HG02970 (cell line): ENCODE data around the gene EML6.
"Not testable (repeated sequence)": the region's sequence is repeated elsewhere in the genome, so short reads cannot be mapped to it uniquely, and the experiment has no call there.

ENCODE experiments used
- ATAC-seq: cut with Tn5 transposase; IDR thresholded peaks from one replicate; pipeline ENCODE4 v1.9.1; 2021; ENCODE audit warnings: mild to moderate bottlenecking, moderate library complexity, moderate number of reproducible peaks; ENCODE audit not compliant: unreplicated experiment, low FRiP score

The EML6 gene

DNA sequence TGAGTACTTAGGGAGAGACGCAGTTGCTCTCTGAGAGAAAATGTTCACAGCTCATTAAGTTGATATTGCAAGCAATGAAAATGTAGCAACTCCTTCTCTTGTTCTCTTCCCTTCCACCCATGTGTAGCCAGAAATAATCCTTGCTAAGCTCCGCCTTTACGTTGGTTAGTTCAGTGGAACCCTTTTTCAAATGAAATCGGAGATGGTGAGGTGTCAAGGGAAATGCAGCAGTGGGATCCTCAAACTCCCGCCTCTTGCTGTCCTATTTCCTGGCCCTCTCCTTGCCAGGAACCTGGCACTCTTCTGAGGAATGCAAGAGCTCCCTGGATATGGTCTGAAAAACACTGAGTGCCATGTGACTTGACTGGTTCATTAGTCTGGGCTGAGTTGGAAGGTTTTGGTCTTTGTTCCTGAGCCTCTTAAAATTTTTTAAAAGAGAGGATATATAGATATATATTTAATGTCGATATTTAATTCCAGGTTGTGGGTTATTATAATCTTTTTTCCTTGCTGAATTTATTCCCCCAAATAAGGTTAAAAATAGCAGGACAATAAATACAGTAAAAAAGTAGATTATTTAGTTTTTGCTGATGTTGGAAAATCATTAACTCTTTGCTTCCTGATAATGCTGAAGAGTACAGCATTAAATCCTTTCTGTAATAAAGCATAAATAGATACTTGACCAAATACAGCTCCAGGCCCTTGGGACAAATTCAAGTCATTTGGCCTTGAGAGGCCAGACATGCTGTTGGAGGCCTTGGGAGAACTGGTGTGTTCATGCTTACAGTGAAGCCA, 116.2 kb downstream of the EML6 start:
- ATAC-seq, result no peak

- no peak for ATAC-seq
These were observed 117.4 kb downstream of the EML6 start for GRCh38 chr2:54840559-54841468.

DNA sequence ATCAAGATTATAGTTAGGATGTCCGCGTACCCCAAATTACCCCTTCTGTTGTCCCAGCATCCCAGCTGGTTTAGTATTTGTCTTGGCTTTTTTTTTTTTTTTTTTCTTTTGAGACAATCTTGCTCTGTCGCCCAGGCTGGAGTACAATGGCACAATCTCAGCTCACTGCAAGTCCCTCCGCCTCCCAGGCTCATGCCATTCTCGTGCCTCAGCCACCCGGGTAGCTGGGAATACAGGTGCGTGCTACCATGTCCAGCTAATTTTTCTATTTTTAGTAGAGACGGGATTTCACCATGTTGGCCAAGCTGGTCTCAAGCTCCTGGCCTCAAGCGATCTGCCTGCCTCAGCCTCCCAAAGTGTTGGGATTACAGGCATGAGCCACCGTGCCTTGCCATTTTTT, 118.0 kb downstream of the EML6 start:
- ATAC-seq, result not testable (repeated sequence)

DNA sequence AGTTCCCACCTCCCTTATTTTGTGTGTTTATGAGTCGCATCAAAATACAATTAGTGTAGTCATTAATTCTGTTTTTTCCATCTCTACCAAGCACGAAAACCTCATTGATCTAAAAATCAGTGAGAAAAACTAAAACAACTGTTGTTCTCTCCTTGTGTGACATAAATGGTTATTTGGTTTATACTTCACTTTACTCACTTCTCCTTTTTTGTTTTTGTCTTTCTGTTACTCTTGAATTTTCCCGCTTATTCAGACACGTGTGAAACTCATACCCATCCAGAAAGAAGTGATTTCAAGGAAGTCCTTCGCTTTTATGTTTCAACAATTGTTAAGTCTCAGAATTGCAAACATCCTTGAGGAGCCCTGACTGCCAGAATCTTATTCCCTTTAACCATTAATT, 121.6 kb downstream of the EML6 start:
- ATAC-seq, result no peak

DNA sequence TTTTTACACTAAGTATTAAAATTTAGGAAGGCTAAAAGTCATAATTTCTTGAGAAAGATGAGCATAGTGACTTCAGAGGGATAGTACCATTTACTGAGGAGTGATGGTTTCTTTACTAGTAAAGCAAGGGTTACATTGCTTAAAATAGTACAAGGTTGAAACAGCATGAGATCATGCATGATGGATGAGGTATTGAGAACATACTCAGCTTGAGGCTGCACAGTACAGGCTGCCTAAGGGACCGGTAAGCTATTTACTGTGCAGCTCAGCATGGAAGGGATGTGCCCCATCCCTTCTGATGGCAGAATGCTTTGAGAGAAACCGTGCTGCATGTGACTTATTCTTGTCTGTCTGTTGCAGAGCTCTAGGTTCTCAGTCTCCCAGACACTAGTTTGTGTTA, 122.1 kb downstream of the EML6 start:
- no peak for ATAC-seq

DNA sequence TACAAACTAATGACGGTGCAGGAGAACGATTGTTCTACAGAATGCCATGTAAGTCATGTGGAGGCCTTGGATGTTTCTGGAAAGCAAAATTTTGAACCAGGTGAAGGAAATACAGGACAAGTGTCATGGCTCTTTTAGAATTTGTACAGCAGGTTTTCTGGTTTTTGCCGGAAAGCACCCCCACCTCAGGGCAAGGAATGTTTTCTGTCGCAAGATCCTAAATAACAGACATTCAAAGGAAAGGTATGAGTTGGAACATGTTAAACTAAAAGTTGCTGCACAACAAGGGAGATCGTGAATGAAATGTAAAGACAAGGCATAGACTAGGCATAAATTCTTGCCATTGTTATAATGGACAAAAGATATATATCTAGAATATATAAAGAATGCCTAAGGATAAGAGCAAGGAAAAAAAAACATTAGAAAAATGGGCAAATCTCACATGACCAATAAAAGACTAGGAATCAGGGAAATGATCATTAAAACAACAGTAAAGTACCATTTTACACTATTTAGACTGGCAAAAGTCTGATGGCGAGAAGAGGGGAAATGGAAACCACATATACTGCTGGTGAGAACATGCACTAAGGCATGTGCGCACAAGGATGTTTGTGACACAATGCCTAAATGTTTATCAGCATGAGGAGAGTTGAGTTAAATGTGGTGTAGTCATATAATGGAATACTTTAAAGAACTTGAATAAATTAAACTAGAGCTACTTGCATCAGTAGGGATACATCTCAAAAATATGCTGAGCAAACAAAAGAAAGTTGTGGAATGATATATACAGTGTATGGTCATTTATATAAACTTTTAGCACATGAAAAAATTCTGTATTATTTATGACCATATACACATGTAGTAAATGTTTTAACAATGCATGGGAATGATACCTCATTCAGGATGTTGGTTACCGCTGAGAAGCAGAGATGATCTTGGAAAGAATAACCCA, 127.0 kb downstream of the EML6 start:
- ATAC-seq, result no peak

DNA sequence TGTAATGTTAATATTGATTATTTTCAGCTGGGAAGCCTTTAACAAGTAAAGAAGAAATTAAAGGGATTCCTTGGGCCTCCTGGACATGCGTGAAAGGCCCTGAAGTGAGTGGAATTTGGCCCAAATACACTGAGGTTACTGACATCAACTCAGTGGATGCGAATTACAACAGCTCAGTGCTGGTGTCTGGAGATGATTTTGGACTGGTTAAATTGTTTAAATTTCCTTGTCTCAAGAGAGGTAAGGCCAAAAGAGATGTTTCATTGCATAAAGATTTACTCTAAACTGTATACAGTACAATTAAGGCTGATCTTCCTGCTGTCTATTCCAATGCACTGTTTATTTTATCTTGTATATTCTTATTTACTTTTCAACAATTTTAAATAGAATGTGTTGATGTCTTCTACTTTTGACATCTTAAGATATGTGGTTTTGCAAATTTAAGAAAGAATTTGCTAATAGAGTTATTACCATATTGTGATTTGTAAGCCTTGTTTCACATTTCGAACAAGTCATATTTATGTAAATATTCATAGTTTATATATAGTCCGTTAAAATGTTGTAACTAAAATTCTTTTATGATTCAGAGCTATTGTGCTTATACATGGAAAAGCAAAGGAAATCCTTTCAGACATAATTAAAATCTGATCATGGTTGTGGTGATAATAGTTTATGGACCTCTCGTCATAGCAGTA, 130.3 kb downstream of the EML6 start:
- no peak for ATAC-seq

- no peak for ATAC-seq
These were observed 132.0 kb downstream of the EML6 start for GRCh38 chr2:54855434-54855833.

DNA sequence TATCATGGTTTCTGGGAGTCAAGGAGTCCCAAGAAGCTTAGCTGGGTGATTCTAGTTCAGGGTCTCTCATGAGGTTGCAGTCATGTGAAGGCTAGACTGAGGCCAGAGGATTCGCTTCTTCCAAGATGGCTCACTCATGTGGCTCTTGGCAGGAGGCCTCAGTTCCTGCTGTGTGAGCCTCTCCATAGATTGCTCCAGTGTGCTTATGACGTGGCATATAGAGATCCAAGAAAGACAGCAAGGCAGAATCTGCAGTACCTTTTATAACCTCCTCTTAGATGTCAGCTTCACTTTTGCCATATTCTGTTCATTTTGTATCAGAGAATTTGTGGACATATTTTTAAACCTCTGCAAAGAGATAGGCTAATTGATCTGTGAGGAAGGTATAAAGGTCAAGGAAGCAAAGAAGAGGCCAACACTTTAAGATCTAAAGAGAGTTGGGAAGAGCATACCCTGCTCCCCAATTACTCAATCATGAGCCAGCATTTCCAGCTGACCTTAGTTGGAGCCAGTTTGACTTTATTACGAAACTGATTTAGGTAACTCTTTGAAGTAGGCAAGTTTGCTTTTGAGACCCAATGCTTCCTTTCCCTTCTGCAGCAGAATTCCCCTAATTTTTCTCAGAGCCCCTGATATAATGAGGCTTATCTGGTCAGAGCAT, 134.7 kb downstream of the EML6 start:
- no peak for ATAC-seq

GRCh38 chr2:54859416-54859815, 136.0 kb downstream of the EML6 start:
- ATAC-seq, result no peak

DNA sequence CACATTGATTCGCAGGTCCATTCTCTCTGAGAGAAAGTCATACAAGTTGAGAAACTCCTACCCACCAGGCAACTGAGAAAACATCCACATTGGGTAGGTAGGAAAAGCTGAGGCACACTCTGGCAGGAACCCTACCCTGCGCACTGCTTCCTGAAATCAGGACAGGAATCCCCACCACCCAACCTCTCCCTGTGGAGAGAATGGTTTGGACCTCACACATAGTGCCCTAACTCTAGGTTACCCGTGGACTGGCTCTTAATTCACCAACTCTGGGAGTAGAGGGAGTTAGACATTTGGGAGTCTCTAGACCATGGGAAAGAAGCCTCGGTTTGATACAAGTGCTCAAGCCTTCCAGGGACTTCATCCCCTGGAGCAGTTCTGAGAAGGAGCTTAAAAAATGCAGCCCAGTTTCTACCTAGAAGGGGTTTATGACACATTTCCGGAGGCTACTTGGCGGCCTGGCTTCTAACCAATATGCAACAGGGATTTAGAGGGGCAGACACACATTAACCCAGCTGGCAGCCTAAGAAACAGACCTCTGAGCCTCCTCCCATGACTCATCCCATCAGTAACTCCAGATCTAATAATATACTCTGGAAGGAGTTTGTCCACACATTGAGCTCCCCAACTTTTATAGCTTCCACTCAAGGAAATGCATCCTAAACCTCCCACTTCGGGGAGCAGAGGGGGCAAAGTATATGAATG, 136.7 kb downstream of the EML6 start:
- ATAC-seq, result no peak

DNA sequence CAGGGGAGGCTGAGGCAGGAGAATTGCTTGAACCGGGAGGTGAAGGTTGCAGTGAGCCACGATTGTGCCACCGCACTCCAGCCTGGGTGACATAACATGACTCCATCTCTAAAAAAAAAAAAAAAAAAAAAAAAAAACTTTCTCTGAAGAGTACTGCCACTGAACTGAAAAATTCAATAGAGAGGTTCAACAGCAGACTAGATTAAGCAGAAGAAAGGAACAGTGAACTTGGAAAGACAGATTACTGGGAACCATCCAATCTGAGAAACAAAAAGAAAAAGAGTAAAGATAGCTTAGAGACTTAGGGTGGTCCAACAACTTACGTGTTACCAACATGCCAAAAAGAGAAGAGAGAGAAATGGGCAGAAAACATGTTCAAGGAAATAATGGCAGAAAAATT, 138.8 kb downstream of the EML6 start:
- no peak for ATAC-seq

- ATAC-seq, result no peak
These were observed 139.3 kb downstream of the EML6 start for GRCh38 chr2:54862742-54863141.

DNA sequence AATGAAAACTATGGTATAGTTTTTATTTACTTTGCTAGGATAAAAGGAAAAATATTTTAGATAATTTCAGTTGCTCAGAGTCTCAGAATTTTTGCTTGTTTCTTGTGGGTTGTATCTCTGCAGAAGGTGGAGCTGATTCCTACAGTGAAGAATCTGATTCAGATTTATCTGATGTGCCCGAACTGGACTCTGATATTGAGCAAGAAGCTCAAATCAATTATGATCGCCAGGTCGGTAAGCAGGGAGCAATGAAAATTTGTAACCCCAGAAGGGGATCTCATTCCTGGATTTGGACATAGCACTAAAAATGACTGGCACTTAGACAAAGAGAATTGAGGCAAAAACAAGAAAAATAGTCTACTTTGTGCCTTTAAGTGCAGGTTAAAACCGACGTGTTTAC, 140.2 kb downstream of the EML6 start:
- no peak for ATAC-seq

DNA sequence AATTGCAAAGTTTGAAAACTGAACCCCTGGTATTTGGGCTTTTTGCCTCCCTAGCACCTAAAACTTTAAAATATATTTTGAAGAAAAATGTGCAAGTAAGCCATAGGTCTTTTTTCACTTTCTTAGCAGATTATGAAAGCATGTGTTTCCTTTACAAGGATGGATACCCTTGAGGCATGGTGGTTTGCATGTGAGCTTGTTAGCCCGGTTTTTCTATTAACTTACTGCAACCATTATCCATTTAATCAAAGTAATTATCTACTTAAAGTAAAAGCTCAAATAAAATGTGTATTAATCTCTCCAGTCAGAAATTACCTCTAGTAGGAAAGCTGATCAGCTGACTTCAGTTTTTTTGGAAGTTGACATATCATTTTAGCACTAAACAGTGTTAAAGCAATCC, 140.6 kb downstream of the EML6 start:
- no peak for ATAC-seq

GRCh38 chr2:54864727-54865126, 141.3 kb downstream of the EML6 start:
- ATAC-seq, result no peak

GRCh38 chr2:54866179-54866578, 142.7 kb downstream of the EML6 start:
- ATAC-seq, result no peak

- peak; percentile 75 for ATAC-seq
These were observed 143.4 kb downstream of the EML6 start for GRCh38 chr2:54866868-54867267.

DNA sequence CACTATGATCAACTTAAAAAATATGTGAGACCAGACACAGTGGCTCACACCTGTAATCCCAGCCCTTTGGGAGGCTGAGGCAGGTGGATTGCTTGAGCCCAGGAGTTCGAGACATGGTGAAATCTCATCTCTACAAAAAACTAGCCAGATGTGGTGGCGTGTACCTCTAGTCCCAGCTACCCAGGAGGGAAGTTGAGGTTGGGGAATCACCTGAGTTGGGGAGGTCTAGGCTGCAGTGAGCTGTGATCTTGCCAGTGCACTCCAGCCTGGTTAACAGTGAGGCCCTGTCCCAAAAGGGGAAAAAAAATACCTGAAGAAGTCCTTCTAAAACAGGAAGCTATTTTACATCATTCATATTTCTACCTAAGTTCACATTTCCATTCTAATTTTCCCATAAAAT, 144.0 kb downstream of the EML6 start:
- no peak for ATAC-seq
